Gastrocnemius medialis (tissue), 4 donors: ENCODE data around the gene TMEM247.

ENCODE experiments used
- CTCF ChIP-seq, 5 experiments: fragments of 450-650 bp in 3 of 5; fragments of 200-600 bp in 2 of 5; sonication (generic) in 2 of 5; IDR thresholded peaks in 4 of 5; conservative IDR thresholded peaks in 1 of 5; 1 replicate in 4 of 5; 2 replicates in 1 of 5; pipeline ENCODE4 v1.5.1; 2016 to 2019; ENCODE audit warnings: antibody characterized with exemption in 5 of 5, mild to moderate bottlenecking in 3 of 5, moderate library complexity in 3 of 5
- POLR2A ChIP-seq, 2 donors: fragments of 450-650 bp; IDR thresholded peaks; one replicate each; pipeline ENCODE4 v1.6.1; 2017; ENCODE audit warnings: antibody characterized with exemption in 2 of 2, mild to moderate bottlenecking in 2 of 2, moderate library complexity in 2 of 2

DNA sequence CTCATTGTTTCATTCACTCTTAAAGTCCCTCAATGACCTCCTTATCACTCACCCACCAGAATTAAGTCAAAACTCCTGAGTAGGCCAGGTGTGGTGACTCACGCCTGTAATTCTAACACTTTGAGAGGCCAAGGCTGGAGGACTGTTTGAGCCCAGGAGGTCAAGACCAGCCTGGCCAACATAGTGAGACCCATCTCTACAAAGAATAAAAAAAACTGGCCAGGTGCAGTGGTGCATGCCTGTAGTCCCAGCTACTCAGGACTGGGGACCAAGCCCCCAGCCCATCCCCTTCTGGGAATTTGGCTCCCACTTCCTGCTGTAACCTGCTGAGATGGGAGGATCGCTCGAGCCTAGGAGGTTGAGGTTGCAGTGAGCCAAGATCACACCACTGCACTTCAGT lies 28.9 kb downstream of the TMEM247 start:
- no peak for TF ChIP-seq POLR2A (IDR thresholded peaks at IDR 0.05)
- no peak for TF ChIP-seq CTCF (IDR thresholded peaks at IDR 0.05 in 4 of 5, conservative IDR thresholded peaks at IDR 0.05 in 1 of 5)
